ENCODE data around the gene TFDP2.
"Not testable (repeated sequence)": the region's sequence is repeated elsewhere in the genome, so short reads cannot be mapped to it uniquely, and the experiment has no call there.

Gene TFDP2

GRCh38 chr3:141933421-141934300 lies 215.7 kb downstream of the TFDP2 start:
- TF ChIP-seq, protein P1, sequence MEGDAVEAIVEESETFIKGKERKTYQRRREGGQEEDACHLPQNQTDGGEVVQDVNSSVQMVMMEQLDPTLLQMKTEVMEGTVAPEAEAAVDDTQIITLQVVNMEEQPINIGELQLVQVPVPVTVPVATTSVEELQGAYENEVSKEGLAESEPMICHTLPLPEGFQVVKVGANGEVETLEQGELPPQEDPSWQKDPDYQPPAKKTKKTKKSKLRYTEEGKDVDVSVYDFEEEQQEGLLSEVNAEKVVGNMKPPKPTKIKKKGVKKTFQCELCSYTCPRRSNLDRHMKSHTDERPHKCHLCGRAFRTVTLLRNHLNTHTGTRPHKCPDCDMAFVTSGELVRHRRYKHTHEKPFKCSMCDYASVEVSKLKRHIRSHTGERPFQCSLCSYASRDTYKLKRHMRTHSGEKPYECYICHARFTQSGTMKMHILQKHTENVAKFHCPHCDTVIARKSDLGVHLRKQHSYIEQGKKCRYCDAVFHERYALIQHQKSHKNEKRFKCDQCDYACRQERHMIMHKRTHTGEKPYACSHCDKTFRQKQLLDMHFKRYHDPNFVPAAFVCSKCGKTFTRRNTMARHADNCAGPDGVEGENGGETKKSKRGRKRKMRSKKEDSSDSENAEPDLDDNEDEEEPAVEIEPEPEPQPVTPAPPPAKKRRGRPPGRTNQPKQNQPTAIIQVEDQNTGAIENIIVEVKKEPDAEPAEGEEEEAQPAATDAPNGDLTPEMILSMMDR (IDR thresholded peaks at IDR 0.05; ENCODE audit: low read length, missing control alignments), result no peak
- no peak overlapping the region for H3K4me3 ChIP-seq (replicated peaks; ENCODE audit: low read depth, low read length)
- DNase-seq (ENCODE audit: low read depth), result no peak

- TF ChIP-seq, protein P1 (IDR thresholded peaks at IDR 0.05; ENCODE audit: low read length, missing control alignments), result no peak
- DNase-seq (ENCODE audit: low read depth), result no peak
- H3K4me3 ChIP-seq (replicated peaks; ENCODE audit: low read depth, low read length), result no peak overlapping the region
Observed at GRCh38 chr3:141930801-141931200, 218.5 kb downstream of the TFDP2 start.

DNA sequence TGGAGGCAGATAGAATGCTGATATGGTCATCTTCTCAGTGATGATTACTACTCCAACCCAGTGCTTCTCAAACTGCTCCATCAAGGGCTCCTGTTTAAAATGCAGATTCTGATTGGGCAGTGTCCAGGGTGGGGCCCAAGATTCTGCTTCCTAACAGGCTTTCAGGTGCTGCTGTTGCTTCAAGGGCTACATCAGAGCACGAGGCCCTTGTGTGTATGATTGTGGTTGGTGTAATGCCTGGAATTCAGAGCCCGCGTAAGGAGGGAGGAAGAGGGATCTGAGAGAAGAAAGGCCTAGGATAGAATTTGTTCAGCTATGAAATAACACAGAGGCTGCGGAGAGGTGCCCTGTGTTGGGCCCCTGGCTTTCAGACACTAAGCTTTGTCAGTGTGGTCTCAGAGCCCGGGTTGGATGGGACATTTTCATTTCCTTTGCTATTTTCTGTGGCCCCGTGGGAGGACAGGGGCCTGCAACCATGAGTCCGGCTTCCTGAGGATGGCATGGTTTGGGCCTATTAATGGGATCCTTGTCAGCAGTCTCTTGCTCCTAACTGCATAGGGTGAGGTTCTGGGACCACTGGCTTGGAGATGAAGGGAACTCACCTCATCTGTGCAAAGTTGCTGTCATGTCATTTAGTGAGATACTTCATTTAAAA lies 219.9 kb downstream of the TFDP2 start:
- no peak for DNase-seq (ENCODE audit: low read depth)
- TF ChIP-seq, protein P1 (IDR thresholded peaks at IDR 0.05; ENCODE audit: low read length, missing control alignments), result no peak
- no peak overlapping the region for H3K4me3 ChIP-seq (replicated peaks; ENCODE audit: low read depth, low read length)

GRCh38 chr3:141928631-141929270 lies 220.6 kb downstream of the TFDP2 start:
- DNase-seq (ENCODE audit: low read depth), result no peak
- TF ChIP-seq, protein P1 (IDR thresholded peaks at IDR 0.05; ENCODE audit: low read length, missing control alignments), result no peak
- no peak overlapping the region for H3K4me3 ChIP-seq (replicated peaks; ENCODE audit: low read depth, low read length)

DNA sequence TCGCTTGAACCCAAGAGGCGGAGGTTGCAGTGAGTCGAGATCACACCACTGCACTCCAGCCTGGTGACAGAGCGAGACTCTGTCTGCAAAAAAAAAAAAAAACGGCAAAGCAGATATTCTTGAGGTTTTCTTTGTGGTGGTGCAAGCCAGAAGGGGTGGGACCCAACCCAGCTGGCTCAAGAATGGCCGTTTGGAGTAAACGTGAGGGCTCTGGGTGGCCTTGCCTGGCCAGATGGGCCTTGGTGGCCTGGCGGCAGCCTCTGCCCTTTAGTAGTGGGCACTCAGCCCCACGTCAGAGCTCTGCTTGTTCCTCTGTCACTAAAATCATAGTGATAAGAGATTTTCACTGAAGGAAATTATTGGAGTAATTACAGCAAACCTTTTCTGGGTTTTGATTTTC lies 222.4 kb downstream of the TFDP2 start:
- H3K4me3 ChIP-seq (replicated peaks; ENCODE audit: low read depth, low read length), result no peak overlapping the region
- TF ChIP-seq, protein P1 (IDR thresholded peaks at IDR 0.05; ENCODE audit: low read length, missing control alignments), result no peak
- no peak for DNase-seq (ENCODE audit: low read depth)

- H3K4me3 ChIP-seq (replicated peaks; ENCODE audit: low read depth, low read length); DNase-seq (ENCODE audit: low read depth): not testable (repeated sequence)
Observed at GRCh38 chr3:141925677-141926076, 223.7 kb downstream of the TFDP2 start.

DNA sequence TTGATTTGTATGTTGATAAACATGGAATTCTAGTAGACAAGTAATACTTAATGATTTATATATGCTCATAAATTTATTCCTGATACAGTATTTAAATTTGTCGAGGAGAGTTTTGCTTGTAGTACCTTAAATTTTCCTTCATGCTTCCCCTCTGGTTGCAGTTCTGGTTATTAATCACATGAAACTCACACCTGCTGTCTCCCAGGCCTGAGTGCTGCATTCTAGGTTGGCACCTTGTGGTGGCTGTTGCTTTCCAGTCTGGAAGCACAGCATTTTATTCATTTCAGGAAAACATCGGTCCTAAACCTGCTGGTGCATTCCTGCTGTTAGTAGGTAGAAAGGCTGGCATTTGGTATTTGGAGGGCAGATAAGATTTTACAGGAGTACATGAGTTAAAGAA lies 228.0 kb downstream of the TFDP2 start:
- H3K4me3 ChIP-seq (replicated peaks; ENCODE audit: low read depth, low read length), result no peak overlapping the region
- TF ChIP-seq, protein P1 (IDR thresholded peaks at IDR 0.05; ENCODE audit: low read length, missing control alignments), result no peak
- DNase-seq (ENCODE audit: low read depth), result no peak

Measured in fibroblast of pulmonary artery (primary cell).